SK-N-SH (cell line): ENCODE measurements around the gene MVB12B. TPM values are rescaled to one million over a fixed set of nuclear protein-coding genes. Genes with fewer than 3 reads are reported as not detected.

Experiments
- CTCF ChIA-PET: fragments of 300-600, 350-600 bp; formaldehyde crosslinking; extraction: SDS; loops from one replicate; lab custom pipeline; 2021; lab: Yijun Ruan, JAX
- POLR2A ChIA-PET: fragments of 350-600 bp; sonication (Branson Sonifier 250); formaldehyde crosslinking; extraction: SDS; loops from one replicate; lab custom pipeline; 2020; ENCODE audit warnings: antibody characterized with exemption, inconsistent platforms; lab: Yijun Ruan, JAX
- DNase-seq: peaks from one replicate; pipeline ENCODE4 v3.0.0; 2012
- H2AFZ ChIP-seq: fragments of 200-600 bp; sonication (generic); 2 replicates; pipeline ENCODE4 v1.8.1; 2016; ENCODE audit warnings: antibody characterized with exemption, mild to moderate bottlenecking, low read depth
- H3F3A ChIP-seq: fragments of 200-600 bp; sonication (generic); replicated peaks from 2 replicates; pipeline ENCODE3; 2016; ENCODE audit warnings: antibody characterized with exemption, mild to moderate bottlenecking; ENCODE audit not compliant: insufficient read depth
- H3K27ac ChIP-seq, 2 experiments: fragments of 200-500 bp in 1 of 2; fragments of 200-600 bp in 1 of 2; sonication (Bioruptor generic) in 1 of 2; sonication (generic), shearing (Covaris generic) in 1 of 2; 2 replicates each; pipeline versions ENCODE4 v1.5.1 to v1.6.1; 2014 to 2016; ENCODE audit warnings: low read depth in 2 of 2, inconsistent platforms in 1 of 2, low read length in 1 of 2, mild to moderate bottlenecking in 1 of 2, mixed read lengths in 1 of 2
- H3K27me3 ChIP-seq: fragments of 200-600 bp; sonication (generic), shearing (Covaris generic); 2 replicates; pipeline ENCODE4 v1.6.1; 2016; ENCODE audit warnings: mixed run types; ENCODE audit not compliant: insufficient read depth
- H3K36me3 ChIP-seq, 2 experiments: fragments of 200-500 bp in 1 of 2; fragments of 200-600 bp in 1 of 2; sonication (Bioruptor generic) in 1 of 2; sonication (generic) in 1 of 2; replicated peaks in 1 of 2; 2 replicates each; pipeline versions ENCODE3 to v1.5.1; 2014 to 2016; ENCODE audit warnings: low read length in 1 of 2, mild to moderate bottlenecking in 1 of 2; ENCODE audit not compliant: insufficient read depth in 2 of 2, control insufficient read depth in 1 of 2
- H3K4me1 ChIP-seq, 2 experiments: fragments of 200-500 bp in 1 of 2; fragments of 200-600 bp in 1 of 2; sonication (Bioruptor generic) in 1 of 2; sonication (generic), shearing (Covaris generic) in 1 of 2; 2 replicates each; pipeline versions ENCODE4 v1.5.1 to v1.6.1; 2014 to 2016; ENCODE audit warnings: low read depth in 1 of 2, low read length in 1 of 2, mixed run types in 1 of 2; ENCODE audit not compliant: insufficient read depth in 2 of 2, control insufficient read depth in 1 of 2
- H3K4me2 ChIP-seq: fragments of 200-600 bp; sonication (generic), shearing (Covaris generic); 2 replicates; pipeline ENCODE4 v1.6.1; 2017; ENCODE audit warnings: mixed run types
- H3K4me3 ChIP-seq, 2 experiments: fragments of 200-500 bp in 1 of 2; fragments of 200-600 bp in 1 of 2; sonication (Bioruptor generic) in 1 of 2; sonication (generic), shearing (Covaris generic) in 1 of 2; 2 replicates each; pipeline versions ENCODE4 v1.5.1 to v1.8.1; 2014 to 2016; ENCODE audit warnings: low read depth in 2 of 2, inconsistent platforms in 1 of 2, low read length in 1 of 2, mild to moderate bottlenecking in 1 of 2, mixed read lengths in 1 of 2, moderate library complexity in 1 of 2
- H3K79me2 ChIP-seq: fragments of 200-600 bp; sonication (generic); 2 replicates; pipeline ENCODE4 v1.8.1; 2017; ENCODE audit warnings: mild to moderate bottlenecking; ENCODE audit not compliant: insufficient read depth
- H3K9ac ChIP-seq: fragments of 200-600 bp; sonication (generic); 2 replicates; pipeline ENCODE4 v1.6.1; 2017; ENCODE audit warnings: mixed run types
- H3K9me2 ChIP-seq: fragments of 200-600 bp; sonication (generic); 2 replicates; pipeline ENCODE4 v1.6.1; 2017; ENCODE audit warnings: mixed run types
- H3K9me3 ChIP-seq: fragments of 200-600 bp; sonication (generic); 2 replicates; pipeline ENCODE4 v1.6.1; 2017; ENCODE audit warnings: mixed run types, mild to moderate bottlenecking, moderate library complexity
- H4K20me1 ChIP-seq: fragments of 200-600 bp; sonication (generic); 2 replicates; pipeline ENCODE4 v1.6.1; 2017; ENCODE audit warnings: mild to moderate bottlenecking, mixed run types; ENCODE audit not compliant: insufficient read depth
- FOSL2 ChIP-seq: IDR thresholded peaks from 2 replicates; pipeline ENCODE4 v1.4.0; 2012; ENCODE audit warnings: low read depth, mild to moderate bottlenecking, moderate library complexity, borderline replicate concordance
- GABPA ChIP-seq: IDR thresholded peaks from 2 replicates; pipeline ENCODE4 v1.4.0; 2012; ENCODE audit warnings: low read depth, mild to moderate bottlenecking
- GATA2 ChIP-seq: sonication (generic); formaldehyde crosslinking; IDR thresholded peaks from 2 replicates; pipeline ENCODE4 v1.5.0; 2020; ENCODE audit warnings: mild to moderate bottlenecking, missing genetic modification reagents
- JUND ChIP-seq: IDR thresholded peaks from 2 replicates; pipeline ENCODE4 v1.4.0; 2012
- MEF2A ChIP-seq: IDR thresholded peaks from 2 replicates; pipeline ENCODE4 v1.4.0; 2012; ENCODE audit warnings: low read depth, borderline replicate concordance
- MXI1 ChIP-seq: IDR thresholded peaks from 2 replicates; pipeline ENCODE4 v1.6.1; 2012; ENCODE audit warnings: mild to moderate bottlenecking, low read depth, low read length, improper control_type of control experiment
- NRF1 ChIP-seq: IDR thresholded peaks from 2 replicates; pipeline ENCODE4 v1.6.1; 2012; ENCODE audit warnings: low read depth, mild to moderate bottlenecking, low read length
- RAD21 ChIP-seq: IDR thresholded peaks from 2 replicates; pipeline ENCODE4 v1.6.1; 2012; ENCODE audit warnings: mild to moderate bottlenecking, low read length
- RCOR1 ChIP-seq: fragments of 150-350 bp; IDR thresholded peaks from 2 replicates; pipeline ENCODE4 v1.6.1; 2017; ENCODE audit warnings: antibody characterized with exemption, low read length
- RXRA ChIP-seq: IDR thresholded peaks from 2 replicates; pipeline ENCODE4 v1.4.0; 2012; ENCODE audit warnings: low read depth, mild to moderate bottlenecking, borderline replicate concordance
- SMC3 ChIP-seq: IDR thresholded peaks from 2 replicates; pipeline ENCODE4 v1.6.1; 2012; ENCODE audit warnings: low read depth, low read length, improper control_type of control experiment
- TAF1 ChIP-seq: IDR thresholded peaks from 2 replicates; pipeline ENCODE4 v1.6.1; 2012; ENCODE audit warnings: low read depth, mild to moderate bottlenecking, low read length, moderate library complexity, borderline replicate concordance
- TEAD4 ChIP-seq: IDR thresholded peaks from 2 replicates; pipeline ENCODE4 v1.4.0; 2012; ENCODE audit warnings: mild to moderate bottlenecking, borderline replicate concordance; ENCODE audit not compliant: insufficient read depth
- USF2 ChIP-seq: fragments of 150-350 bp; IDR thresholded peaks from 2 replicates; pipeline ENCODE4 v1.6.1; 2017; ENCODE audit warnings: antibody characterized with exemption, low read length, low read depth, borderline replicate concordance
- YY1 ChIP-seq: IDR thresholded peaks from 2 replicates; pipeline ENCODE4 v1.4.0; 2012; ENCODE audit warnings: low read depth, mild to moderate bottlenecking
- WGBS: methylation state at CpG from one replicate; pipeline ENCODE4 v1.1.6; 2017; ENCODE audit warnings: low lambda C conversion rate; 5-methylcytosine and 5-hydroxymethylcytosine counted together
- polyA plus RNA-seq, 3 experiments: library from polyadenylated mRNA; depleted of rRNA; stranded (reverse); fragments of >200 nt; gene quantifications; 2 replicates each; pipeline ENCODE4 v1.2.3, GENCODE V29; 2012
- TF ChIP-seq, protein P1 (sequence below): IDR thresholded peaks from 2 replicates; pipeline ENCODE4 v1.4.0; 2012; ENCODE audit warnings: low read depth

Gene MVB12B
- polyA plus RNA-seq, 1 of the 3 experiments (the other 2 are of a cell fraction): 5.1 TPM

GRCh38 chr9:126528915-126529314 lies 202.3 kb downstream of the MVB12B start:
- Histone ChIP-seq H3K9me3 (no peaks in the 10 kb centered on the region), H4K20me1 (no peaks in the 10 kb centered on the region), H3K4me3 (no peak overlapping the region), H3K27me3 (peaks cover 5% of the 10 kb centered on the region; the same call in 1 of the 2 replicates), H3K9ac (no peak overlapping the region), H3K79me2 (no peaks in the 10 kb centered on the region), H3K36me3 (no peaks in the 10 kb centered on the region), H3F3A (no peaks in the 10 kb centered on the region), H2AFZ (no peak overlapping the region), H3K4me2 (no peak overlapping the region), H3K9me2 (no peaks in the 10 kb centered on the region), H3K4me1 (peaks cover 0 to 72% of the 10 kb centered on the region in 2 experiments; a peak in 2 of 4 replicates), H3K27ac (no peak overlapping the region; a peak in 1 of 4 replicates)
- 93% methylated on average over 10 of the region's 10 CpGs for WGBS
- DNase-seq: peak; percentile 32
- ChIA-PET CTCF (interaction anchor here (0.8 to 0.9 kb wide), 2 partner anchors 19 to 29 kb away, joined by 4 to 5 read pairs; no protein-coding TSS in a partner anchor), POLR2A (no interaction called here)
- peak; percentile 47 for TF ChIP-seq GATA2 (CRISPR knock-in tag)
- no peak for TF ChIP-seq NRF1
- TF ChIP-seq JUND: no peak
- no peak for TF ChIP-seq USF2
- TF ChIP-seq MXI1: no peak
- no peak for TF ChIP-seq FOSL2

GRCh38 chr9:126531035-126531571 lies 204.5 kb downstream of the MVB12B start:
- no peak overlapping the region for H3K9ac ChIP-seq
- H4K20me1 ChIP-seq: no peaks in the 10 kb centered on the region
- H3K9me2 ChIP-seq: no peaks in the 10 kb centered on the region
- H3K36me3 ChIP-seq: no peaks in the 10 kb centered on the region
- POLR2A ChIA-PET: interaction anchor here (2.8 to 3.5 kb wide), 2 partner anchors 9 to 19 kb away, joined by 22 to 44 read pairs; no protein-coding TSS in a partner anchor
- H3K4me2 ChIP-seq: no peak overlapping the region
- TF ChIP-seq RCOR1 (no peak), NRF1 (no peak), MXI1 (no peak), MEF2A (no peak)
- TF ChIP-seq, protein P1, sequence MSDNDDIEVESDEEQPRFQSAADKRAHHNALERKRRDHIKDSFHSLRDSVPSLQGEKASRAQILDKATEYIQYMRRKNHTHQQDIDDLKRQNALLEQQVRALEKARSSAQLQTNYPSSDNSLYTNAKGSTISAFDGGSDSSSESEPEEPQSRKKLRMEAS: no peak
- DNase-seq: peak; percentile 17
- no peak overlapping the region for H2AFZ ChIP-seq
- no peak overlapping the region for H3K4me3 ChIP-seq
- H3K79me2 ChIP-seq: no peaks in the 10 kb centered on the region
- peaks cover 0 to 79% of the 10 kb centered on the region in 2 experiments; a peak in 2 of 4 replicates for H3K4me1 ChIP-seq
- no peaks in the 10 kb centered on the region for H3F3A ChIP-seq
- WGBS: 90% methylated on average over 6 of the region's 10 CpGs
- peak overlapping the region in 1 of 2 experiments; percentile 96; a peak in 2 of 4 replicates for H3K27ac ChIP-seq
- CTCF ChIA-PET: interaction anchor here (1.0 to 5.3 kb wide), 7 partner anchors 11 to 30 kb away, joined by 5 to 61 read pairs (median 20); no protein-coding TSS in a partner anchor
- H3K9me3 ChIP-seq: no peaks in the 10 kb centered on the region
- H3K27me3 ChIP-seq: peaks cover 16% of the 10 kb centered on the region; the same call in 1 of the 2 replicates

DNA sequence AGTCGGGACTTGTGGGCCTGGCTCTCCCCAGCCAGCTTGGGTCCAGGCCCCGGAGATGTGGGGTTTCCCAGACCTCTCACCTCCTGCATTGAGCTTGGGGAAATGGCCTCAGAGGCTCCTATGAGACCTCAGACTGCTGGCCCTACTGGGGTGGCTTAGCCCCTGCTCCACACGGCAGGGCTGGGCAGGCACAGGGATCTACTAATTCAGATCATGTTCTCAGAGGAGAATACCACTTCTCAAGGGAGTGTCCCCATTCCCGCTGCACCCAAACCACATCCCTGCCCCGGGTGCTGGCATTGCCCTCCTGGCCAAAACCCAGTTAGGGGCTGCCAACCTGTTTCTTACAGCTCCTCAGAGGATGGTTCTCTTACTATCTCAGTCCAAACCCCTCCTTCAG lies 205.0 kb downstream of the MVB12B start:
- H3K9me2 ChIP-seq: no peaks in the 10 kb centered on the region
- H3K27me3 ChIP-seq: peaks cover 21% of the 10 kb centered on the region; the same call in 1 of the 2 replicates
- no peaks in the 10 kb centered on the region for H3F3A ChIP-seq
- no peak overlapping the region for H3K9ac ChIP-seq
- H3K4me3 ChIP-seq: no peak overlapping the region
- no peaks in the 10 kb centered on the region for H3K36me3 ChIP-seq
- TF ChIP-seq RXRA (no peak), YY1 (no peak), TEAD4 (no peak), GABPA (no peak), RAD21 (no peak), SMC3 (no peak), TAF1 (no peak)
- TF ChIP-seq, protein P1: no peak
- no peaks in the 10 kb centered on the region for H3K9me3 ChIP-seq
- CTCF ChIA-PET: interaction anchor here (0.8 to 5.3 kb wide), 11 partner anchors 11 to 408 kb away, joined by 4 to 61 read pairs (median 11); no protein-coding TSS in a partner anchor
- POLR2A ChIA-PET: interaction anchor here (1.8 to 3.5 kb wide), 3 partner anchors 9 to 22 kb away, joined by 8 to 44 read pairs (median 22); no protein-coding TSS in a partner anchor
- H4K20me1 ChIP-seq: no peaks in the 10 kb centered on the region
- no peak for DNase-seq
- H3K79me2 ChIP-seq: no peaks in the 10 kb centered on the region
- 65% methylated on average over 4 of the region's 5 CpGs for WGBS
- peaks cover 0 to 78% of the 10 kb centered on the region in 2 experiments; a peak in 2 of 4 replicates for H3K4me1 ChIP-seq
- H3K27ac ChIP-seq: peak overlapping the region in 1 of 2 experiments; percentile 96; a peak in 2 of 4 replicates
- no peak overlapping the region for H3K4me2 ChIP-seq
- H2AFZ ChIP-seq: no peak overlapping the region
